PC-9 (cell line): ENCODE measurements around the gene CDKN1C. TPM values are rescaled to one million over a fixed set of nuclear protein-coding genes. Genes with fewer than 3 reads are reported as not detected.

Experiments
- BruUV-seq: library from RNA; stranded (reverse); fragments of 400-500 nt; replicated peaks from 2 replicates; lab custom pipeline; 2021; lab: Mats Ljungman, UMichigan
- CTCF ChIA-PET: fragments of 300-600 bp; sonication (Branson Sonifier 250); formaldehyde crosslinking; loops from one replicate; lab custom pipeline; 2022; ENCODE audit warnings: antibody characterized with exemption; lab: Charles Lee
- POLR2A ChIA-PET: fragments of 300-600 bp; sonication (Branson Sonifier 250); formaldehyde crosslinking; loops from one replicate; lab custom pipeline; 2022; ENCODE audit warnings: antibody characterized with exemption; ENCODE audit not compliant: unreplicated experiment; lab: Charles Lee
- DNase-seq, 2 experiments: peaks; one replicate each; pipeline versions ENCODE4 v3.0.0 to v3.0.0-alpha.2; 2015 to 2022; ENCODE audit warnings: mixed read lengths in 1 of 2
- H2AFZ ChIP-seq: fragments of 200-600 bp; sonication (generic); 2 replicates; pipeline ENCODE4 v1.8.1; 2017; ENCODE audit warnings: antibody characterized with exemption
- H3F3A ChIP-seq: fragments of 200-600 bp; sonication (generic); 2 replicates; pipeline ENCODE4 v1.8.1; 2017; ENCODE audit warnings: antibody characterized with exemption, mild to moderate bottlenecking, low read depth; ENCODE audit not compliant: insufficient read depth
- H3K27ac ChIP-seq: fragments of 200-600 bp; sonication (generic); 2 replicates; pipeline ENCODE4 v1.6.1; 2016; ENCODE audit warnings: mixed run types
- H3K27me3 ChIP-seq: fragments of 200-600 bp; sonication (generic); 2 replicates; pipeline ENCODE4 v1.6.1; 2016; ENCODE audit warnings: low read depth, mixed run types; ENCODE audit not compliant: insufficient read depth
- H3K36me3 ChIP-seq: fragments of 200-600 bp; sonication (generic); 2 replicates; pipeline ENCODE4 v1.6.1; 2016; ENCODE audit warnings: low read depth, mixed run types
- H3K4me1 ChIP-seq: fragments of 200-600 bp; sonication (generic); replicated peaks from 2 replicates; pipeline ENCODE4 v1.6.1; 2016; ENCODE audit warnings: mixed run types; ENCODE audit not compliant: insufficient read depth
- H3K4me2 ChIP-seq: fragments of 200-600 bp; sonication (generic); 2 replicates; pipeline ENCODE4 v1.6.1; 2017; ENCODE audit warnings: mixed run types
- H3K4me3 ChIP-seq: fragments of 200-600 bp; sonication (generic); 2 replicates; pipeline ENCODE4 v1.6.1; 2016; ENCODE audit warnings: mixed run types
- H3K79me2 ChIP-seq: fragments of 200-600 bp; sonication (generic); 2 replicates; pipeline ENCODE4 v1.6.1; 2017; ENCODE audit warnings: low read depth, mixed run types
- H3K9me2 ChIP-seq: fragments of 200-600 bp; sonication (generic); 2 replicates; pipeline ENCODE4 v1.8.1; 2017; ENCODE audit warnings: mild to moderate bottlenecking; ENCODE audit not compliant: insufficient read depth
- H3K9me3 ChIP-seq: fragments of 200-600 bp; sonication (generic); 2 replicates; pipeline ENCODE4 v1.8.1; 2016; ENCODE audit warnings: low read depth; ENCODE audit not compliant: insufficient read depth
- H4K20me1 ChIP-seq: fragments of 200-600 bp; sonication (generic); 2 replicates; pipeline ENCODE4 v1.8.1; 2017; ENCODE audit not compliant: insufficient read depth
- CTCF ChIP-seq: fragments of 200-600 bp; sonication (generic); conservative IDR thresholded peaks from 2 replicates; pipeline ENCODE4 v1.6.1; 2017; ENCODE audit warnings: mixed run types, antibody characterized with exemption, mild to moderate bottlenecking, moderate library complexity
- EZH2 ChIP-seq: fragments of 200-600 bp; sonication (generic); IDR thresholded peaks from 2 replicates; pipeline ENCODE4 v1.8.0; 2017; ENCODE audit warnings: antibody characterized with exemption, low read depth
- intact Hi-C: fragments of 100-400 bp; cut with micrococcal nuclease; formaldehyde crosslinking; loops from one replicate; pipeline ENCODE4 v1.10.0; 2022; ENCODE audit not compliant: unreplicated experiment
- total RNA-seq: library from RNA; stranded (reverse); gene quantifications from 2 replicates; pipeline ENCODE4 v1.2.3, GENCODE V29; 2021

The CDKN1C gene
- total RNA-seq, 1 experiment from 2014 or later, result 5.1 TPM

GRCh38 chr11:2920343-2920742 lies 34.8 kb upstream of the CDKN1C start:
- Histone ChIP-seq H3K36me3 (no peaks in the 10 kb centered on the region), H3K79me2 (no peaks in the 10 kb centered on the region), H3K27me3 (no peaks in the 10 kb centered on the region), H2AFZ (no peak overlapping the region), H3K4me3 (no peak overlapping the region), H3K4me2 (no peak overlapping the region), H4K20me1 (no peaks in the 10 kb centered on the region), H3K9me2 (no peaks in the 10 kb centered on the region), H3K9me3 (no peaks in the 10 kb centered on the region), H3F3A (no peaks in the 10 kb centered on the region), H3K27ac (no peak overlapping the region), H3K4me1 (peaks cover 15% of the 10 kb centered on the region)
- CTCF ChIA-PET, result no interaction called here
- BruUV-seq, result no TSS peak
- intact Hi-C loops, result no loop called here
- POLR2A ChIA-PET, result no interaction called here
- no peak for TF ChIP-seq CTCF
- TF ChIP-seq EZH2, result no peak
- DNase-seq, result no peak

DNA sequence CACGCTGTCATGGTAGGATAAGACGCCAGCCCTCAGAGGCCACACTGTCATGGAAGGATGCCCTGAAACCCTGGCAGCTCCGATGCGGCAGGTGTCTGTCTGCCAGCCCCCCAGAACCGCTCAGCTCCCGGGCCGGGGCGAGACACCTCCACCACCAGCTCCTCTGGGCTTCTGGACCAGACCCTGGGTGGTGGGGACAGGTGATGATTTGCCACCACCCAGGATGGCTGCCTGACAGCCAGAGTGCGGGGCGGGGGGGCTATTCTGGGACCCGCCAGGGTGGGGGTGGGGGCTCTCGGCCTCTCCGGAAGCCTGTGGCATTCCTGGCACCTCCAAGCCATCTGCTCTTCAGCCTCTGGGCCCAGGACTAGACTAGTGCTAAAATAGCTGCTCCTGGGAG lies 34.3 kb upstream of the CDKN1C start:
- Histone ChIP-seq H3K27ac (no peak overlapping the region), H3K4me2 (no peak overlapping the region), H3K27me3 (no peaks in the 10 kb centered on the region), H2AFZ (no peak overlapping the region), H3K9me2 (no peaks in the 10 kb centered on the region), H3K4me1 (peaks cover 12% of the 10 kb centered on the region), H3K36me3 (no peaks in the 10 kb centered on the region), H3F3A (no peaks in the 10 kb centered on the region), H3K4me3 (no peak overlapping the region), H3K9me3 (no peaks in the 10 kb centered on the region), H4K20me1 (no peaks in the 10 kb centered on the region), H3K79me2 (no peaks in the 10 kb centered on the region)
- CTCF ChIA-PET, result no interaction called here
- POLR2A ChIA-PET, result no interaction called here
- TF ChIP-seq CTCF (no peak), EZH2 (no peak)
- BruUV-seq, result no TSS peak
- intact Hi-C loops, result no loop called here
- DNase-seq, result no peak

GRCh38 chr11:2919188-2919587 lies 33.6 kb upstream of the CDKN1C start:
- intact Hi-C loops, result no loop called here
- Histone ChIP-seq H3F3A (no peaks in the 10 kb centered on the region), H4K20me1 (no peaks in the 10 kb centered on the region), H3K36me3 (no peaks in the 10 kb centered on the region), H2AFZ (no peak overlapping the region), H3K4me1 (peaks cover 5% of the 10 kb centered on the region), H3K9me2 (no peaks in the 10 kb centered on the region), H3K27ac (no peak overlapping the region), H3K4me2 (no peak overlapping the region), H3K4me3 (no peak overlapping the region), H3K79me2 (no peaks in the 10 kb centered on the region), H3K9me3 (no peaks in the 10 kb centered on the region), H3K27me3 (no peaks in the 10 kb centered on the region)
- no peak for DNase-seq
- TF ChIP-seq CTCF (no peak), EZH2 (no peak)
- ChIA-PET POLR2A (no interaction called here), CTCF (no interaction called here)
- BruUV-seq, result no TSS peak
